Measurements from ENCODE around the gene CDKAL1.

- TF ChIP-seq CTCF (conservative IDR thresholded peaks at IDR 0.05) (no peak), EZH2 (IDR thresholded peaks at IDR 0.05; ENCODE audit: low read depth) (no peak)
Measured at GRCh38 chr6:21135484-21136013, 601.3 kb downstream of the CDKAL1 start.
